ENCODE measurements around the gene SORCS2.

The SORCS2 gene

DNA sequence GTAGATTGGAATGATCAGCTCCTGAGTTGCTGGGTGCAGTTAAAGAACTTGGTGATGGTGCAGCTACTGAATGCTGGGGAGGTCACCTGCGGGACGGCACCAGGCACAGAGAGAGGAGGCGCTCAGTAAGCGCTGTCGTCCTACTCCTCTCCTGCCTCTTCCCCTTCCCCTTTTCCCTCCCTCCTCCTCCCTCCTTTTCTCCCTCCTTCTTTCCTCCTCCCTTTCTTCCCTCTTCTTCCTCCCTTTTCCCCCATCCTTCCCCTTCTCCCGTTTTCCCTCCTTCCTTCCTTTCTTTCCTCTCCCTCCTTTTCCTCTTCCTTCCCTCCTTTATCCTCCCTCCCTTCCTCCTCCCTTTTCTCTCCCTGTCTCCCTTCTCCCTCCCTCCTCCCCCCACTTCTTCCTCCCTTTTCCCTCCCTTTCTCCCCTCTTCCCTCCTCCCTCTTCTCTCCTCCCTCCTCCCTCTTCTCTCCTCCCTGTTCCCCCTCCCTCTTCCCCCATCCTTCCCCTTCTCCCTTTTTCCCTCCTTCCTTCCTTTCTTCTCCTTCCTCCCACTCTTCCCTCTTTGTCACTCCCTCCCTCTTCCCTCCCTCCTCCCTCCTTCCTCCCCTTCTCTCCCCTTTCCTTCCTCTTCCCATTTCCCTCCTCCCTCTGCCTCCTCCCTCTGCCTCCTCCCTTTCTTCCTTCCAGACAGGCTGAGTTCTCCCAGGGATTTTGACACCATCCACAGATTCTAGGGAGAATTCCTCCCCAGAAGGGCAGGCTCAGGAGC is 330.3 kb downstream of the SORCS2 start:
- DNase-seq: no peak

DNA sequence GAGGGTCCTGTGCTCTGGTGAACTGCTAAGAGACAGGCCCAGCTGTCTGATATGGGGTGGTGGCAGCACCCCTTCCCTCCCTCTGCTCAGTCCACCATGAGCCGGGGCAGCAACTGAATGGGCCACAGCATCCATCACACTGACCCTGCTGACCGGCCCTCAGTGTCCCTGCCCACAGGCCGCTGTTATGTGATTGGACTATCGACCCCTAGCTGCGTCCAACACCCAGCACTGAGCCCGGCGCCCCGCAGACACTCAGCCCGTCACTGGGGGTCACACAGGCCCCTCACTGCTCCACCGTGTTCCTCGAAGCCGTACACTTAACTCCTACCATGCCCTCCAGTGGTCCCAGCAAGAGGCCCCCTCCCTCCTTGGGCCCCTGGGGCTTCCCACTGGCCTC is 331.2 kb downstream of the SORCS2 start:
- no peak for DNase-seq

- no peak for DNase-seq
Observed at GRCh38 chr4:7524064-7524682, 331.8 kb downstream of the SORCS2 start.

DNA sequence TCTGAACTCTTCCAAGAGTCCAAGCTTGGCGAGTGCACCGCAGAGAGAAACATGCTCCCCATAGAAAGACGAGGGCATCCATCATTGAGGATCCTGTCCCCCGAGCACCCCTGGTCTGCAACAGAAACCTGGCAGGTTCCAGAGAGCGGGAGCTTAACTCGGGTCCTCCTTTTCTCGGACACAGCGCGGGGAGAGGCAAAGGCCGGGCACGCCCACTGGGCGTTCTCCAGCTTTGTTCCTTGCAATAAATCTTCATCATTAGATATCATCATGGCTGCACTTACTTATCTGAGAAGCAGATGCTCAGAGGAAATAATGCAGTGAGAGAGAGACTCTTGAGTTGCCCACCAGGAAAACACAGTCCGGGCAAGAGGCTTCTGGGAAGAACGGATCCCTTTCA is 332.5 kb downstream of the SORCS2 start:
- no peak for DNase-seq

DNA sequence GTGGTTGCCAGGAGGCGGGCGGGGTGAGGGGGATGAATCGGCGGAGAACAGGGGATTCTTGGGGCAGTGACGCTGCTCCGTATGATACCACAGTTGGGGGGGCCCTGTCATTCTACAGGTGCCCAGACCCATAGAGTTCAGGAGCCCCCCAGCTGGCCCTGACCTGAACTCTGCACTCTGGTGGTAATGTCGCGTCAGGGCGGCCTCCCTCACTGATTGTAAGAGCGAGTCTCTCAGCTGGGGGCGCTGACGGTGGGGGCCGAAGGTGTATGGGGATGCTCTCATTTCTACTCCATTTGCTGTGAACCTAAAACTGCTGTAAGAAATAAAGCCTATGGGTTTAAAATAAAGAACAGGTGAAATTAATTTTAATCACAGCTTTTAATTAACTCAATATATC is 334.2 kb downstream of the SORCS2 start:
- no peak for DNase-seq

- DNase-seq: no peak
Observed at GRCh38 chr4:7526929-7527535, 334.7 kb downstream of the SORCS2 start.

- DNase-seq: no peak
Observed at GRCh38 chr4:7529368-7530080, 337.2 kb downstream of the SORCS2 start.

- DNase-seq: no peak
Observed at GRCh38 chr4:7530082-7530481, 337.7 kb downstream of the SORCS2 start.

DNA sequence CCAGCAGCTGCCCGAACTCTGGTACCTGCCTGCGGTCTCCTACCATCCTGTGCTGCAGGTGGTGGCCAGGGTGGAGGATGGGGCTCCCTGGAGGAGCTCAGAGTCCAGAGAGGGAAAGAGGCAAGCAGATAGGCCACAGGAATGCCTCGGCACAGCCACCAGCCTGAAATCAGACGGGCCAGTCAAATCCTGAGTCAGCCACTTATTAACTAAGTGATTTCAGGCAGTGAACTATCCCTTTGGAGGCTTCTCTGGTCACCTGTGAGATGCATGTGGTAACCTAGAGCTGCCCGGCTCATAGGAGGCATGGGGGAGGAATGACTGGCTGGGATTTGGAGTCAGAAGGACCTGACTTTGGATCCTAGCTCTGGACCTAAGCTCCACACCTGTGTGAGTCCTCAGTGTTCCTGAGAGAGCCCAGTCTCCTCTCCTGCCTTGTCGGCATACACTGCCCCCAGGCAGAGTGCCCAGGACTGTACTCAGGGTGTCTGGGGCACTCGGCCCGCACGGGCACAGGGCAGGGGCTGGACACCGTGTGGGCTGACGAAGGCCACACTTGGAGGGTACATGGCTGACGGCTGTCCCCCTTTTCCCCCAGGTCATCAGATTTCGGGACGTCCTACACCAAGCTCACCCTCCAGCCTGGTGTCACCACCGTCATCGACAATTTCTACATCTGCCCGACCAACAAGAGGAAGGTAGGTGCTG is 338.7 kb downstream of the SORCS2 start:
- DNase-seq: no peak

DNA sequence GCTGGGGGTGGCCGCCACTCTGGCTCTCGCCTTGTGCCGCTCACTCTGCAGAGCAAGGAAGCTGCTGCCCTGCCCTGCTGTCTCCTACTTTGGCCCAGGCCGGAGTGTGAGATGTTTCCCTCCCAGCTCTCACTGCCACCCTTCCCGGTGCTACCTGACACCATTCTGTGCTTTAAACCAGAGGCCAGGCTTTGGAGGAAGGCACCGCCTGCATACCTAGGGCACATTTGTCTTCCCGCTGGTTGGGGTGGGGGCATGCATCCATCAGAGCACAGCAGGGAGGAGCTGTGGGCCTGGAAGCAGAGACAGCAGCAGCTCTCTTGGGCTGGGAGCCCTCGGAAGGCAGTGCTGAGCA is 339.3 kb downstream of the SORCS2 start:
- DNase-seq: no peak

- no peak for DNase-seq
Observed at GRCh38 chr4:7532043-7532442, 339.7 kb downstream of the SORCS2 start.

GRCh38 chr4:7533267-7533666 is 340.9 kb downstream of the SORCS2 start:
- DNase-seq: no peak

DNA sequence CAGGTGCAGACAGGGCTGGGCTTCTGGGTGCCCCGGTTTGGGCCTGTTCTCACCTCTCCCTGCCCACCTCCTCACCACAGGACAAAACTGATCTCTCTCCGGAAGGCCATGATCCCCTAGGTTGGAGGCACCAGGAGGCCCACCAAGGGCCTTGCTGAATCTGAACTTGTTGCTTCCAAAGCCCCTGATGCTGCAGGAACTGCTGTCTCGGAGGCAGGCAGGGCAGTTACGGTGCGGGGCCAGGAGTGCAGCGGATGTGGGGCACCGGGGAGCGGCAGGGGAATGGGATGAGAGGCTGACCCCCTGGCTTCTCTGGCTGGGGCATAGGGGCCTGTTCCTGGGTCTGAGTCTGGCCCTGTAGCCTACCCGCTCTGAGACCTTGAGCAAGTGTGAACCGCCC is 342.8 kb downstream of the SORCS2 start:
- no peak for DNase-seq

DNA sequence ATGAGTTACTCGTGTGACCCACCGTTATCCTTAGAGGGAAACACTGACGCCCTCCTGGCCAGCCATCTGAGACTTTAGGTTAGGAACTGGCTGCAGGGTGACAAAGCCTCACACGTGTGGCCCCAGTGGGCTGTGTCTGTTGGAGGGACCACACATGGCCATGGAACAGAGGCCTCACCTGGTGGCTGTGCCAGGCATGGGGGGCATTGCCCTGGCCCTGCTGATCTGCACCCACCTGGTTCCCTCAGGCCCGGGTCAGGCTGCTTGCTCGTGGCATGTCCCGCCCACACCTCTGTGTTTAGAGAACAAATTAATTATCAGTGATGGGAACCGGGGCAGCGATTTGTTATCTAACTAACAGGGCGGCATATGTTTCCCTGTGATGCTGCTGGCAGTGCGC is 343.3 kb downstream of the SORCS2 start:
- DNase-seq: no peak

- DNase-seq: no peak
Observed at GRCh38 chr4:7536876-7537275, 344.5 kb downstream of the SORCS2 start.

- DNase-seq: no peak
Observed at GRCh38 chr4:7537853-7538400, 345.6 kb downstream of the SORCS2 start.

GRCh38 chr4:7538518-7538917 is 346.2 kb downstream of the SORCS2 start:
- no peak for DNase-seq

- no peak for DNase-seq
Observed at GRCh38 chr4:7539186-7539585, 346.8 kb downstream of the SORCS2 start.

GRCh38 chr4:7539659-7540058 is 347.3 kb downstream of the SORCS2 start:
- DNase-seq: no peak

DNA sequence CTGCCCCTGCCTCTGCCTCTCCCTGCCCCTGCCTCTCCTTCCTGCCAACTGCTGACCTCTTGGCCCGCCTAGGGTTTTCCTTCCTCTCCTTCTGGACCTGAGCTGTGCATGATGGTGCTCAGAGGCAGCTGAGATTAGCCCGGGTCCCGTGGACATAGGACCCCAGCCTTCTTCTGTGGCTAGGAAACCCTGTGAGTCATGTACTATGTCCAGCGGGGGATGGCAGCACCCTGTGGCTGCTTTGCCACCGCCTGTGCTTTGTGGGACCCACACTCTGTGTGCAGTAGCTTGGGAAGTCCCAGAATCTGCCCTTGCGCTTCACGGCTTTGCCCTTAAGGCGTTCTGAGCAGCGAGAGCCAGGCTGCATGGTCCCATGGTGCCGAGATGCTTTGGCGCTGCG is 347.9 kb downstream of the SORCS2 start:
- DNase-seq: no peak

- DNase-seq: no peak
Observed at GRCh38 chr4:7540654-7541413, 348.5 kb downstream of the SORCS2 start.

DNA sequence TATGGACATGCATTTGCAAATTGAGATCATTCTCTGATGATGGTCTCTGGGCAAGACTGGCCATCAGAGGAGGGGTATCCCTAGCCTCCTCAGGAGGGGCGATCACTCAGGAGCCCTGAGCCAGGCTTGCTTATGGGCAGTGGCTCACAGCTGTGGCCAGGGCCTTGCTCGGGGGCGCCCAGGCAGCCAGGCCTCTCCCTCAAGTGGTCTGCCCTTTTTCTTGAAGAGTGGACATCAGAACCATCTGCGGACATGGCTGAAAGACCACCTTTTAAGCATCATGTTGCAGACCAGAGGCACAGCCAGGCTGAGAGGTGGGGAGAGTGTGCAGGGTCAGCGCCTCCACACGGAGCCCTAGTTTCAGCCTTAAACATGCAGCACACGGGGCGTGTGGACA is 349.1 kb downstream of the SORCS2 start:
- DNase-seq: no peak
